ENCODE data around the gene DEF6.

DEF6 gene

DNA sequence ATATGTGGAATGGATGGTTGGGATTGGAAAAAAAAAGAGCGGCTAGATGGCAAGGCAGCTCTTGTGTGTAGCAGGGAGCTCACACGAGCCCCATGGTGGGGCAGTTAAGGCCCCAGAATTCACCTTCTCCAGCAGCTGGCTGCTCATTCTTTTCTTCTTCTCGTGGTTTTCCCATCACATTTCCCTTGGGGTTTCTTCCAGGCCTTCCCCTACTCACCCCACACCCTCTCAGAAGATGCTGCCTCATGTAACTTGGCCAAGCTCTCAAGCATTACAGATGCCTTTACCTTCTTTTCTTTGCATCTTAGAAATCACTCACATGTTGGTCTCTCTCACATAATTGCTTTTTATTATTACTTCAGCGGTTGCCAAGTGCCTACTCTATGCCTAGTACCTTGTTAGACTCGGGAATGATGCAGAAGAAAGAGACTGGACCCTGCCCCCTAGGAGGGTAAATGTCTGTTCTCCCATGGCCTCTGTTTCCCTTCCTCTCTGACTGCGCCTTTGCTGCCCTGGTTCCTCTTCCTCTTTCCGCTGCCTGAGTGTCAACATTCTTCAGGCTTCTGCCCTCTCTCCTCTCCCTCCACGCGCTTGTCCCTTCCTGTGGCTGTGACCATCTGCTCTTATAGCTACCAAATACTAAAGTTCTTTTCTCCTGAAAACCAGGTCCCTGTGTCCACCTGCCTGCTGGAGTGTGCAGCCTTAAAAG, 73.3 kb downstream of the DEF6 start:
- peak; percentile 42 for DNase-seq (ENCODE audit: low spot score)

More for the DNA sequence above, 73.3 kb downstream of the DEF6 start:
- no peak for TF ChIP-seq CTCF (IDR thresholded peaks at IDR 0.05; ENCODE audit: borderline replicate concordance, control extremely low read depth, extremely low read depth, insufficient read depth, missing control alignments)
- in situ Hi-C loops (cut with MboI; ENCODE audit: low sequenced_read_pairs, unreplicated experiment) = no loop called here

Measured in GM13976 (cell line).